ENCODE results near the gene KCNIP3.

GRCh38 chr2:95393901-95394300 is 96.8 kb downstream of the KCNIP3 start:
- no peak for TF ChIP-seq CTCF (IDR thresholded peaks at IDR 0.05; ENCODE audit: insufficient read depth, low read depth, low read length)
- no peak for TF ChIP-seq EZH2 (IDR thresholded peaks at IDR 0.05; ENCODE audit: insufficient read depth, low read length)

Data from astrocyte (in vitro differentiated cells and primary cell).